HG03558 (cell line): ENCODE results near the gene PLEKHA1.

ENCODE experiments used
- ATAC-seq: cut with Tn5 transposase; IDR thresholded peaks from one replicate; pipeline ENCODE4 v1.9.1; 2021; ENCODE audit warnings: moderate number of reproducible peaks; ENCODE audit not compliant: unreplicated experiment; ENCODE audit errors: extremely low read depth

PLEKHA1 gene

DNA sequence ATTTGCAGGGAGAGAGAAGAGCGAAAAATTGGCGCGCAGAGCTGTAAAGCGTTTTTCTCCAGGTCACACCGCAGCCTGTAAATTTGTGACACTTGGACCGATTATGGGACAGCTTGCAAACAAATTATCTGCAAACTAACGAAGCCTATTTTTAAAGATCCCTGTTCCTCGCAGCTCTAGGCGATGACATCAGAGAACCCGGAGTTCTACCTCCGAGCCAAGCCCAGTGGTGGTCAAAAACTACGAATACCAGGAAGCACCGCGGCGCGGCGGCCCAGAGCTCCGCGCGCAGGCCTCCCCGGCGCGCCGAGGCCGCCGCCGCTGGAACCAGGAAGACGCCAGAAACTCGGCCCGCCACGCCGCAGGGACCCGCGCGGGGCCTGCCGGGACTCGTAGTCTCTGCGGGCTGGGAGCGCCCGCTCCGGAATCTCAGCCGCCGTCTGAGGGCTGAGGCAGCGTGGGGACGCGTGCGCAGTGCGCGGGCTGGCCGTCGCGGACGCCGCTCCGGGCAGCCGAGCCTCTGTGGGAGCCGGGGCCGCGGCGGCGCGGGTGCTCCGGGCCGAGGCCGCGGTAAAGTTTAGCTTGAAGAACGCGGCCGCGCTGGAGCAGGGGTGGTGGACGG, at the start of gene PLEKHA1:
TSS of gene PLEKHA1 (plus strand) at position 472 of the 622 bp plus-strand sequence. CDS start 18,493 bp downstream, outside the sequence.
- ATAC-seq = peak; percentile 48

- no peak for ATAC-seq
Measured at GRCh38 chr10:122325235-122325634, 49.3 kb upstream of the PLEKHA1 start.

DNA sequence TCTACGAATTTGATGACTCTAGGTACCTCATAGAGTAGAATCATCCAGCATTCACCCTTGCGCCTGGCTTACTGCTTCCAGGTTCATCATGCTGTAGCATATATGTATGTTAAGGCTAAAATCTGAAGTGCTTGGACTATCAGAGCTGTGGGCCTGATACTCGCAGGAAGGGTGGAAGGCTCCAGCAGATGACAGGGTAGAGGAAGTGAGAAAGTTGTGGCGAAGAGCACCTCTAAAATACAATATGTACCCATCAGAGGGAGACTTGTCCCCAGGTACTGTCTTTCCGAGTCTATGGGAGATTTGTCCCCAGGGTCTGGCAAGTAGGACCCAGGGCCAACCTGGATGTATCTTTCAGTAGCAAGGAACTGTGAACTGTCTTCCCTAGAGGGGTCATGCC, 48.1 kb upstream of the PLEKHA1 start:
- no peak for ATAC-seq

- no peak for ATAC-seq
Measured at GRCh38 chr10:122326806-122327205, 47.7 kb upstream of the PLEKHA1 start.

DNA sequence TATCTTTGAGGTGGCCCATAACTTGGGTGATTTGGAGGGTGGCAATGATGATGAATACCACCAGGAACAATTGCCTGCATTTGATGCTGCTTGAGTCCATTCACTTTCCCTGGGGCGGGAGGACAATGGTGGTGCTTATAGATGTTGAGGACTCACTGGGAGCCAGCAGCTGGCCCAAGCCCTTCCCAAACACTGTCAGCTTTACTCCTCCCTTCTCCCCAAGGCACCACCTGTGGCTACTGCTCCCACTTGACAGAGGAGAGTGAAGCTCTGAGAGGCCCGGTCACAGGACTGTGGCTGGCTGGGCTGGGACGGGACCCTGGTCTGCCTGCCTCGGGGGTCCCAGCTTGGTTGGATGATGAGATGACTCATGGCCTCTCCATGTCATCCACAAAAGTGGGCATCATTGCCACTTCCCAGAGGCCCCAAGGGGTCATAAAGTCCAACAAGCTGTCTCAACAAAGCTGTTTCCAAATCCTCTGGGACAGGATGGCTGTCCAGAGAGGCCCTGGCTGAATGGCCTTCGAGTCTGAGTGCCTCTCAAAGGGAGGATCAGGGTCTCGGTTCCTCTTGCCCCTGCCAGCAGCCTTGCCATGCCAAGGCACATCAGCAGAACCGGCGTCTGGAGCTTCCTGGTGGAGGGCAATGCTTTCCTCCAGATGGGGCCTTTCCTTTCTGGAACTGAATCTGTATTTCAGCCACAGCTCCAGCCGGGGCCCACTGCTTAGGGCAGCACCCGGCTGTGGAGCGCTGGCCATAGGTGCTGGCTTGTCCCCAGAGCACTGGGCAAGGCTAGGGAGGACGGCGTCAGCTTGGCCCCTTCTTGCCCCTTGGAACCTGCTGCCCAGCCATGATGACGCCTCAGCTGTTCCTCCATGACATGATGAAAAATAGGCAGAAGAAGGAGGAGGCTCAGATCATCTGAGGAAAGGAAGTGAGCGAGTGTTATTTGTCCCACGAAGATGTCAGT, 47.0 kb upstream of the PLEKHA1 start:
- ATAC-seq = no peak

GRCh38 chr10:122328676-122329075, 45.8 kb upstream of the PLEKHA1 start:
- no peak for ATAC-seq

DNA sequence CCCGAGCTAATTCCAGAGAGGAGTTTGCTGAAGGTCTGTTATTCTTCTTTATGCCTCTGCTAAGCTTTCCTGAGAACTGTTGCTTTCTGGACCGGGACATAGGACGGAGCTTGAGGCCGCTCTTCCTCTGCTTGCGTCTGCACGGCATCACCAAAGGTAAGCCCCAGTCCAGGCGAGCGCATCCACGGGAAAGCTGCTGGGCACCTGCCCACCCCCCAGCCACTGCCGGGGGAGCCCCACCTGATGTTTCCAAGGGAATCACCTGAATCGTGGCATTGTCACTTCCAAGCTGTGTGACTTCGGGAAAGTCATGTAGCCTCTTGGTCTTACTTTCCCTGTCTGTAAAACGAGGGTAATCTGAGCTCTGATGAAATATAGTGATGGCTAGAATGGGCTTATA, 45.1 kb upstream of the PLEKHA1 start:
- ATAC-seq = no peak

DNA sequence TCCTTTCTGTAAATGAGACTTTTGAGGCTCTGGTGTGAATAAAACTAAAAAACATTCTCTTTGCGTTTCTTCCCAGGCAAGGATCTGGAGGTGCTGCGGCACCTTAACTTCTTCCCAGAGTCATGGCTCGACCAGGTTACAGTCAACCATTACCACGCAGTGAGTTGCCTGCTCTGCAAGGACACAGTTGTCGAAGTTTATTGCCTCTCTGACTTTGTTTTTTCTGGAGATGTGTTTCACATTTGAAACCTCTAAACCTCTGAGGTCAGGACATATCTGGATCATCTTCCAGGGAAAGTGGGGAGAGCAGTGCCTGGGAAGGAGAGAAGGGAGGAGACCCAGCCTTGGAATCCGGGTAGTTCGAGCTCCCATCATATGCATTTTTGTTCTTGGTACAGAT, 43.4 kb upstream of the PLEKHA1 start:
- ATAC-seq = no peak

GRCh38 chr10:122331615-122332446, 42.7 kb upstream of the PLEKHA1 start:
- ATAC-seq = no peak

- no peak for ATAC-seq
Measured at GRCh38 chr10:122333037-122333436, 41.5 kb upstream of the PLEKHA1 start.

GRCh38 chr10:122336332-122336731, 38.2 kb upstream of the PLEKHA1 start:
- ATAC-seq = no peak

- no peak for ATAC-seq
Measured at GRCh38 chr10:122336961-122337360, 37.5 kb upstream of the PLEKHA1 start.

GRCh38 chr10:122338609-122339441, 35.7 kb upstream of the PLEKHA1 start:
- no peak for ATAC-seq

- ATAC-seq = no peak
Measured at GRCh38 chr10:122341141-122341810, 33.2 kb upstream of the PLEKHA1 start.

DNA sequence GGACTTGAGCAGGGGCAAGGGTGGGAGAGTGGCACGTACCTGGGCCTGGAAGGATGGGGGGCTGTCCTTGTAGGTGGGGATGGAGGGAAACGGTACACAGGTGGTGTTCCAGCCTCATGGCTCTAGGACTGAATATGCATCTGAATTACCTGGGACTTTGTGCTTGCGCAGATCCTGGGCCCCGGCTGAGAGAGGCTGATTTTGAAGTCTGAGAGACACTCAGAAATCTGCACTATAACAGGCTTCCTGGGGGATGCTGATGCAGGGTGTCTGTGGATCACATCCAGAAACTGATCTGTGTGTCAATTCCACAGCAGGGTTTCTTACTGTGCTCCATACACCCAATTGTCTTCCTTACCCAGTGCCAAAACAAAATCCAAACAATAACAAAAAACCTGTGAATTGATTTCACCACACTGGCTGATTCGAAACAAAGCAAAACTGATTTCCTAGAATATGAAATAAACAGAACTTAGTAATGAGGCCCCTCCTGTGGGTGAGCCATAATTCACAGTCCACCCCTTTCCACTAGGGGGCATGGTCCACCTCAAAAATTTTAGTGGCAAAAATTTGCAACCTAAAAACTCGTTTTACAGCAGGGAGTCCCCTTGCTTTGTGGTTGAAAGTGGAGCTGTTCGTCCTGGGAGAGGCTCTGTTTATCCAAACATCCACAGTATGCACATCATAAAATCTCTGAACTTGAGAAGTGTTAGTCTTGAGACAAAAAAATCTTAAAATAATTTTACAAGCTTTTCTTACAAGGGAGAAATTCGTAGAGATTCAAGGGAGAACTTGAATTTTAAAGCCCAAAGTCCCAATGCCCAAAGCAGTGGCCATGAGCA, 32.0 kb upstream of the PLEKHA1 start:
- ATAC-seq = no peak

- ATAC-seq = no peak
Measured at GRCh38 chr10:122343135-122343800, 31.2 kb upstream of the PLEKHA1 start.

DNA sequence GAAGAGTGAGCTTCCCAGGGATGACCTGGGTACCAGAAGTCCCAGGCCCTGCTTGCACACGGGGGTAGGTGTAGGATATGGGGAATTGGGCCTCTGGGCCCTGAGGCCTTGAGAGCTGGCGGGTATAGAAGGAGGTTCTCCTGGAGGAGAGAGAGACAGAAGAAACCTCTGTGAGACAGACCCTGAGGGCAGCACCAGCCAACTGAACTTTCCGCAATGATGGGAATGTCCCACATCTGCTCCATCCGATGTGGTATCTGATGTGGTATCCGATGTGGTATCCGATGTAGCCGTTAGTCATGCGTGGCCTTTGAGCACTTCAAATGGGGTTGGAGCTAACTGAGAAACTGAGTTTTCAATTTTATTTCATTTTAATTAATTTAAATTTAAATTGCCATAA, 30.6 kb upstream of the PLEKHA1 start:
- no peak for ATAC-seq

- ATAC-seq = no peak
Measured at GRCh38 chr10:122344741-122345258, 29.7 kb upstream of the PLEKHA1 start.
